Stomach (tissue), 9 donors: ENCODE results near the gene BTBD6. TPM values are rescaled to one million over a fixed set of nuclear protein-coding genes. Genes with fewer than 3 reads are reported as not detected.

Source experiments
- DNase-seq, 2 donors: peaks; one replicate each; pipeline versions ENCODE4 v3.0.0 to v3.0.0-alpha.2; 2013 to 2019
- H3K27ac ChIP-seq, 5 donors: fragments of 200-600 bp in 4 of 5; sonication (generic) in 4 of 5; one replicate each; pipeline ENCODE4 v1.5.1; 2013 to 2019; ENCODE audit warnings: mild to moderate bottlenecking in 1 of 5, moderate library complexity in 1 of 5
- H3K27me3 ChIP-seq, 3 donors: fragments of 200-600 bp; sonication (generic); one replicate each; pipeline ENCODE4 v1.5.1; 2017 to 2019; ENCODE audit warnings: mixed run types in 1 of 3
- H3K36me3 ChIP-seq, 4 donors: fragments of 200-600 bp; sonication (generic); 1 replicate in 3 of 4; 2 replicates in 1 of 4; pipeline ENCODE4 v1.5.1; 2016 to 2019
- H3K4me1 ChIP-seq, 4 donors: fragments of 200-600 bp; sonication (generic); one replicate each; pipeline ENCODE4 v1.5.1; 2016 to 2019
- H3K4me3 ChIP-seq, 4 donors: fragments of 200-600 bp; sonication (generic) in 3 of 4; one replicate each; pipeline ENCODE4 v1.5.1; 2016 to 2019; ENCODE audit warnings: mild to moderate bottlenecking in 1 of 4
- H3K9me3 ChIP-seq, 4 donors: fragments of 200-600 bp; sonication (generic); one replicate each; pipeline ENCODE4 v1.5.1; 2016 to 2019
- EP300 ChIP-seq: sonication (generic); formaldehyde crosslinking; IDR thresholded peaks from one replicate; pipeline ENCODE4 v1.6.1; 2017; ENCODE audit warnings: antibody characterized with exemption
- POLR2A ChIP-seq, 4 donors: fragments of 450-650 bp; IDR thresholded peaks; one replicate each; pipeline ENCODE4 v1.6.1; 2016; ENCODE audit warnings: antibody characterized with exemption in 4 of 4, control low read depth in 2 of 4, mild to moderate bottlenecking in 1 of 4, moderate library complexity in 1 of 4
- POLR2AphosphoS5 ChIP-seq, 3 donors: sonication (generic); formaldehyde crosslinking; IDR thresholded peaks; one replicate each; pipeline ENCODE4 v1.6.1; 2016; ENCODE audit warnings: antibody characterized with exemption in 3 of 3
- WGBS, 5 donors: extraction: QIAGEN DNeasy Blood & Tissue Kit in 3 of 5; methylation state at CpG; one replicate each; pipeline versions ENCODE4 v1.1.5 to v1.1.7; 2013 to 2018; 5-methylcytosine and 5-hydroxymethylcytosine counted together
- intact Hi-C: fragments of 100-400 bp; cut with DNase I; formaldehyde crosslinking; loops from one replicate; pipeline ENCODE4 v1.15.1; 2023; ENCODE audit warnings: low total_unique reads
- polyA plus RNA-seq, 3 donors: library from polyadenylated mRNA; stranded (reverse); fragments of 200-250 nt; gene quantifications; one replicate each; pipeline ENCODE4 v1.2.3, GENCODE V29; 2013
- total RNA-seq, 5 donors: library from RNA; depleted of rRNA; stranded (reverse); fragments of >200 nt; gene quantifications; one replicate each; pipeline versions ENCODE4 v1.1.0 to v1.2.3, GENCODE V29; 2014 to 2016
- TF ChIP-seq, protein P1 (sequence below), 7 experiments: fragments of 450-650 bp in 4 of 7; fragments of 200-600 bp in 3 of 7; sonication (generic) in 3 of 7; IDR thresholded peaks; one replicate each; pipeline ENCODE4 v1.5.1; 2016 to 2019; ENCODE audit warnings: antibody characterized with exemption in 7 of 7, control low read depth in 2 of 7, mild to moderate bottlenecking in 1 of 7
- donor health status: healthy with polysubstance abuse.
- donor health status: Bipolar disorder and iron deficiency.
- donor health status: healthy.

BTBD6 gene
- total and polyA plus RNA-seq, 8 donors, result 13.4 to 55.0 (median 38.0) TPM

DNA sequence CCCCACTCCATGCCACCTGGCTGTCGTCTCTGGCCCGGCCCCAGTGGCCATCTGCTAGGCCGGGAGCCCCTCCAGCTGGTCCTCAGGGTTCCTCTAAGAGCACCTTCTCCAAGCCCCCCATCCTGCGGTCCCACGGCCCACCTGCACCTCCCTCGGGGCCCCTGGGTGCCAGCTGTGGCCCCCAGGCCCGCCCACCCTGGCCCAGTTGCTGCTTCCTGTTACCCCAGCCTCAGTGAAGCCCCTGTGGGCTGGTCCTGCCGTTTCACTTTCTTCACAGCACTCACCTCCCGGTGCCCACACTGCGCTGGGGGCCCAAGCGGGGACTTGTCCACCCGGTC, 39.6 kb upstream of the BTBD6 start:
- H3K27ac ChIP-seq, result no peak overlapping the region
- H3K36me3 ChIP-seq, result peaks cover 17 to 51% (median 49%) of the 10 kb centered on the region in 4 donors
- peaks cover 0 to 3% (median 0%) of the 10 kb centered on the region in 3 donors for H3K27me3 ChIP-seq
- TF ChIP-seq, protein P1, sequence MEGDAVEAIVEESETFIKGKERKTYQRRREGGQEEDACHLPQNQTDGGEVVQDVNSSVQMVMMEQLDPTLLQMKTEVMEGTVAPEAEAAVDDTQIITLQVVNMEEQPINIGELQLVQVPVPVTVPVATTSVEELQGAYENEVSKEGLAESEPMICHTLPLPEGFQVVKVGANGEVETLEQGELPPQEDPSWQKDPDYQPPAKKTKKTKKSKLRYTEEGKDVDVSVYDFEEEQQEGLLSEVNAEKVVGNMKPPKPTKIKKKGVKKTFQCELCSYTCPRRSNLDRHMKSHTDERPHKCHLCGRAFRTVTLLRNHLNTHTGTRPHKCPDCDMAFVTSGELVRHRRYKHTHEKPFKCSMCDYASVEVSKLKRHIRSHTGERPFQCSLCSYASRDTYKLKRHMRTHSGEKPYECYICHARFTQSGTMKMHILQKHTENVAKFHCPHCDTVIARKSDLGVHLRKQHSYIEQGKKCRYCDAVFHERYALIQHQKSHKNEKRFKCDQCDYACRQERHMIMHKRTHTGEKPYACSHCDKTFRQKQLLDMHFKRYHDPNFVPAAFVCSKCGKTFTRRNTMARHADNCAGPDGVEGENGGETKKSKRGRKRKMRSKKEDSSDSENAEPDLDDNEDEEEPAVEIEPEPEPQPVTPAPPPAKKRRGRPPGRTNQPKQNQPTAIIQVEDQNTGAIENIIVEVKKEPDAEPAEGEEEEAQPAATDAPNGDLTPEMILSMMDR (IDR thresholded peaks at IDR 0.05), result no peak
- TF ChIP-seq EP300 (no peak), POLR2AphosphoS5 (IDR thresholded peaks at IDR 0.05) (no peak), POLR2A (IDR thresholded peaks at IDR 0.05) (no peak)
- DNase-seq, result no peak
- H3K4me1 ChIP-seq, result peaks cover 20 to 37% (median 34%) of the 10 kb centered on the region in 4 donors
- 90 to 95% (median 93%) methylated on average over 5 to 12 of the region's 12 CpGs for WGBS, 5 donors
- H3K9me3 ChIP-seq, result no peaks in the 10 kb centered on the region
- no peak overlapping the region for H3K4me3 ChIP-seq
- intact Hi-C loops, result loop anchor here (10.0 kb wide), 1 partner anchor 76 kb away; no protein-coding TSS in a partner anchor

DNA sequence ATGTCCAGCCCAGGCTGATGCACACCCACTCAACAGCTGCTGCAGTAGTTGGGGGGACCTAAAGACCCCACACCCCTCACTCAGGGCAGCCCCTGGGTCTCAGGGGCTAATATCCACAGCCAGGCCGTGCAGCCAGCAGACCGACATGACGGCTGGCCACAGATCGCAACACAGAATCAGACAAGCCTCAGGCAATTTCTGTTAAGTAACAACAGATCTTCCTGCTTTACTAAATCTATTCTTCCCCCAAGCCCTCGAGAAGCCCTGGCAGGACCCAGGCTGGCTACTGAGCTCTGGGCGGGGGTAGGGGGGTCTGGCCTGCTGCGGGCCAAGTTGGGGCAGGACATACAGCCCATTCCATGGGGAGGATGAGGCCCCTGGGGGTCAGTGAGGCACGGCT, 39.2 kb upstream of the BTBD6 start:
- intact Hi-C loops, result loop anchor here (10.0 kb wide), 1 partner anchor 76 kb away; no protein-coding TSS in a partner anchor
- H3K27ac ChIP-seq, result no peak overlapping the region
- peaks cover 16 to 34% (median 30%) of the 10 kb centered on the region in 4 donors for H3K4me1 ChIP-seq
- peaks cover 17 to 55% (median 53%) of the 10 kb centered on the region in 4 donors for H3K36me3 ChIP-seq
- 88 to 99% (median 96%) methylated on average over 4 to 8 of the region's 8 CpGs for WGBS, 5 donors
- no peak for DNase-seq
- H3K27me3 ChIP-seq, result no peaks in the 10 kb centered on the region
- H3K4me3 ChIP-seq, result no peak overlapping the region
- no peaks in the 10 kb centered on the region for H3K9me3 ChIP-seq
- TF ChIP-seq POLR2AphosphoS5 (IDR thresholded peaks at IDR 0.05), result no peak
- TF ChIP-seq POLR2A (IDR thresholded peaks at IDR 0.05), result no peak
- no peak for TF ChIP-seq EP300
- TF ChIP-seq, protein P1 (IDR thresholded peaks at IDR 0.05), result no peak

DNA sequence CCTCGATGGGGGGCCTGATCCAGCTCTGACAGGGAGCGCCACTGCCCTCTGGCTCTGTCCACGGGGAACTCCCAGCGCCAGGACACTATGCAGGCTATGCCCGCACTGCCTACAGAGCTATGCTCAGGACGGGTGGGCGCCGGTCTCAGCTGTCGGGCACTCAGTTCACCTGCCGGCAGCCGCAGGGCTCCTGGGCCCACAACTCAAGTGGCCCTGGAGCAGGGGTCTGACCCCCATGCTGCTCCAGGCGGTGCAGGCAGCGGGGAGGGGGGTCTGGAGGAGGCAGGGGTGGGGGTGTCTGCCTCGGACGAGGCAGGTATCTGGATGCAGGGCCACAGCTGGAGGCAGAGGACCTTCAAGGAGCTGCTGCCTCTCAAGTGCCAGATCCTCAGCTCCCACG, 38.7 kb upstream of the BTBD6 start:
- no peaks in the 10 kb centered on the region for H3K9me3 ChIP-seq
- H3K27me3 ChIP-seq, result no peaks in the 10 kb centered on the region
- no peak for DNase-seq
- TF ChIP-seq, protein P1 (IDR thresholded peaks at IDR 0.05), result no peak
- no peak for TF ChIP-seq POLR2AphosphoS5 (IDR thresholded peaks at IDR 0.05)
- H3K4me1 ChIP-seq, result peaks cover 11 to 28% (median 25%) of the 10 kb centered on the region in 4 donors
- intact Hi-C loops, result loop anchor here (10.0 kb wide), 1 partner anchor 75 kb away; no protein-coding TSS in a partner anchor
- WGBS, 5 donors, result 90 to 96% (median 95%) methylated on average over 2 to 16 of the region's 16 CpGs; no CpG with 5 or more reads in 1 of the 5 donors
- peaks cover 17 to 61% (median 58%) of the 10 kb centered on the region in 4 donors for H3K36me3 ChIP-seq
- no peak overlapping the region for H3K4me3 ChIP-seq
- H3K27ac ChIP-seq, result no peak overlapping the region

DNA sequence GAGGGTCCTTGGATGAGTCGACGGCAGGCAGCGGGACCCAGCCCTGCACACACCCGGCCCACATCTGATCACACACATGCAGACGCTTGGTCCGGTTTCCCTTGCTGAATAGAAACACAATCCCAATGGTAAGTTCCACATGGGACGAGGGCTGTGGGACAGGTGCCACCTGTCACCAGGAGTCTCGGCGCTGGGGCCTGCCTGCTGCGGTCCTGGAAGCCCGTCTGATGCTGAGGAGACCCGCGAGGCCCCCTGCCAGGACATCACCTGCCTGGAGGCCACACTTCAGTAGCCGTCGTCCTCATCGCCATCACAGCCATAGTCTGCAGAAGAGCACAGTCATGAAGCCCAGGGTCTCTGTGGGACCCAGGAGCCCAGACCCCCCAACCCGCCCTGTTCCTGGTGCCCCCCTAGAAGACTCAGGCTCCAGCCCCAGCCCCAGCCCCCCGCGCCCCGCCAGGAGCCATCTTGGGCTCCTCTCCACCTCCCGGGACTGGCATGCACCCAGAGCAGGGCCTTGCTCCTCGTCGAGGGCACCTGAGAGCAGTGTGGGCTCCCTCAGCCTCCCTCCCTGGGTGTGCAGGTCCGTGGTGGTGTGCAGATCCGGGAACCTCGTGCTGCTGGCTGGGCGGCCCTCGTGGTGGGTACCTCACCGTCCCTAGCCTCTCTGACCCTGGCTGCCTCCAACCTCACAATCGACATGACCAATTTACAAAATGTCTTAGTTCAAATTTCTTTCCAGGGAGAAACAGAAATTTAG, 37.9 kb upstream of the BTBD6 start:
- intact Hi-C loops, result no loop called here

More for the DNA sequence above, 37.9 kb upstream of the BTBD6 start:
- no peaks in the 10 kb centered on the region for H3K9me3 ChIP-seq
- H3K36me3 ChIP-seq, result peaks cover 17 to 67% (median 61%) of the 10 kb centered on the region in 4 donors
- no peak for TF ChIP-seq EP300
- no peak for TF ChIP-seq POLR2A (IDR thresholded peaks at IDR 0.05)
- TF ChIP-seq, protein P1 (IDR thresholded peaks at IDR 0.05), result no peak
- no peak for TF ChIP-seq POLR2AphosphoS5 (IDR thresholded peaks at IDR 0.05)
- no peak overlapping the region for H3K27ac ChIP-seq
- no peak overlapping the region for H3K4me3 ChIP-seq
- H3K27me3 ChIP-seq, result no peaks in the 10 kb centered on the region
- H3K4me1 ChIP-seq, result peaks cover 3 to 20% (median 17%) of the 10 kb centered on the region in 4 donors
- WGBS, 5 donors, result 87 to 93% (median 92%) methylated on average over 16 to 30 of the region's 30 CpGs
- DNase-seq, result no peak
